Left renal pelvis (tissue), 4 donors: ENCODE results near the gene OR4C6. TPM values are rescaled to one million over a fixed set of nuclear protein-coding genes. Genes with fewer than 3 reads are reported as not detected.

Source experiments
- DNase-seq, 4 donors: peaks; one replicate each; pipeline ENCODE4 v3.0.0-alpha.2; 2013; ENCODE audit warnings: low read depth in 4 of 4, low spot score in 3 of 4
- polyA plus RNA-seq, 4 donors: library from polyadenylated mRNA; unstranded; fragments of 120-200 nt; gene quantifications; one replicate each; pipeline ENCODE4 v1.2.1, GENCODE V29; 2013; ENCODE audit not compliant: insufficient read length in 4 of 4

Gene OR4C6
- polyA plus RNA-seq = not detected

DNA sequence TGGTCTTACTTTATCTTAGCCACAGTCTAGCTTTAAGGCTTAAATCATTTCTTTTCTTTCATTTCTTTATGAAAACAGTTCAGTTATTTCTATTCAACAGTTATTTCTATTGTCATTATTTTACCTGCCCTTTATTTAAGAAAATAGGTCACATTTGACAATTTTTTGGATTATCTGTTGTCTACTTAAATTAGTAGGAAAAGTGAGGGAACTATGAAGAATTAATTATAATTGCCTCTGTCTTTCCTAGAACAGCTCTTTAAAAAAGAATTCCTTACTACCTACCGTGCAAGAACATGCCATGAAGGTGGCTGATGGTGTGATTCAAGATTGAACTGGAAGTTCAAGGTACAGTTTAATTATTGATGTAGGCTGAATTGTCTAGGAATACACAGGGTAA, at the start of gene OR4C6:
Gene OR4C6 (plus strand): TSS at position 301 of the 400 bp plus-strand sequence. CDS start 2,966 bp downstream, outside the sequence.
- no peak for DNase-seq

DNA sequence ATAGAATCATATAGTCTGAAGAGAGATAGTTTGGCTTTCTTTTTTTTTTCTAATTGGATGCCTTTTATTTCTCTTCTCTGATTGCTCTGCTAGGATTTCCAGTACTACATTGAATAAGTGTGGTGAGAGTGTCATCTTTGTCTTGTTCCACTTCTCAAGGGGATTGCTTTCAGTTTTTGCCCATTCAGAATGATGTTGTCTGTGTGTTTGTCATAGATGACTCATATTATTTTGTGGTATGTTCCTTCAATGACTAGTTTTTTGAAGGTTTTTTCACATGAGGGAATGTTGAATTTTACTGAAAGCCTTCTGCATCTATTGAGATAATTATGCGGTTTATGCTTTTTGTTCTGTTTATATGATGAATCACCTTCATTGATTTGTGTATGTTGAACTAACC, 37.5 kb upstream of the OR4C6 start:
- DNase-seq = no peak

- no peak for DNase-seq
Observed at GRCh38 chr11:55634813-55635212, 27.2 kb upstream of the OR4C6 start, which contains the start of gene OR4P4. OR4P4 (plus strand) TSS chr11:55635113.

DNA sequence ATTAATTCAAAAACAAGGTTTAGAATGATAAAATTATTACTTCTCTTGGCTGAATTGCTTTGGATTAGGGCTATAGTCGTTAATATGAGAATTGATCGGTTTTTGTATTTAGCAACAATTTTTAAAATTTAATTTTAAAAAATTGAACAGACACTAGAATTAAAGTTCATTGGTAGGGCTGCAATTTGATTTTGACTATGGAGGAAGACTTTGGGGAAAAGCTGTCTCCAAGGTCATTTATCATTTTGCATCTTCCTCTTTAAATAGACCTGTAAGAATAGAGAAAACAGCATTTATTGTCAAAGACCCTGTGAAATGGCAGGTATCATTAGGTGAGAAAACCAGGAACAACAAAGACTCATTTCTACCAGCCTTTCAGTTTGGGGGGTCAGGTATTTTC, 14.0 kb upstream of the OR4C6 start, which contains the start of gene OR4S2:
Gene OR4S2 (plus strand): TSS at position 301 of the 400 bp plus-strand sequence. CDS start 2,577 bp downstream, outside the sequence.
- DNase-seq = no peak

DNA sequence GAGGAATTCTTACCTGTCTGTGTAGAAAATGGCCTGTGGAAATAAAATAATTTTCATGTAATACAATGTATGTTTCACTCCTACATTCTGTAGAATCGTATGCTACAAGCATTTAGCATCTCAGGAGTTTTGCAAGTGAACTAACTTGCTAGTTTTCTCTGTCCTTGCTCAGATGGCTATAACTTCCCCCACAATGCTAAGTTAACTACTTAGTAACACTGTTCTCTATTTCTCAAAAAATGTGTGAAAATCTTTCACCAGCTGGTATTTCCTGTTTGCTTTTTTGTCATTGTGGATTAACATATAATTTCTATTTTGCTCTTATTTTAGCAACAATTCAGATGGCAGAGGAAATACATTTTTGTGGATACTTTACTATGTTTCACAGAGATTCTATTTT, 9.4 kb upstream of the OR4C6 start:
- DNase-seq = no peak

DNA sequence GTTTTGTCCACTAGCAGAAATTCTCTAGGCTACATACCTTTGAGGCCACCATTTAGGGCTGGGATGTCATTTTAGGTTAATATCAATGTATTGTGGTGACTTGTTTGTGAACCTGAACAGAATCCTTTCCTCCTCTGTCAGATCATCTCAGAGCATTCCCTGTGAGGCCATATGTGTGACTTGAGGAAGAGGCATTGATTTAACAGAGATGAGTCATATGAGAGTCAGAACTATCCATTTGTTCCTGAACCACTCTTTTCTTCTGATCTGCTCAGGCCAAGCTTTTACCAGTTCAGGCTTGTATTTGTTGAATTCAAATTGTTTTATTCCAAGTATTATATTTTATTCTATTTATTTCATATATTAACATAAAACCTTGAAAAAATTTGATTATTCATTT, 6.9 kb upstream of the OR4C6 start:
- DNase-seq = no peak

DNA sequence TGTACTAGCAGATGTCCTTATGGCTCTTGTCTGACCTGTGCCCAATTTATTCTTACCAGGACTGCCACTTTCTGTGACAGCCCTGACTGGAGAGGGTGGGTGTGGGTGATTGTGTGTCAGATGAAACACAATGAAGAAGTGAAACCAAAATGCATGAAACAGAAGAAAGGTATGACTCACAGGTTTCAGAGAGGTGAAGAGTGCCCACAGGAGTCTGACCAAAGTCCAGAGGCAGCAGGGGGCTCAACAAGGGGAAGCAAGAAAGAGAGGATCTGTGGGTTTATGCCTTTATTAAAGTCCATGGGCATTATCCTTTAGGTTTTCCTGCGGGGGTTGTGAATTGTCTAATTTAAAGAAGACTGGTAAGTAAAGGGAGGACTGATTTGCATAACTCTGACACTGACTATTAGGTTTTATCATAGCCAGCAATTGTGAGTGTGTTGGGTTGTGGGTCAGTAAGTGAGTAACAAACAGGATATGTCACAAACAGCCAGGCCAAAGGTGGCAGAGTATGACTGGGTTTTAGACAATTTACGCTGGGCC, 3.9 kb upstream of the OR4C6 start:
- DNase-seq = no peak

DNA sequence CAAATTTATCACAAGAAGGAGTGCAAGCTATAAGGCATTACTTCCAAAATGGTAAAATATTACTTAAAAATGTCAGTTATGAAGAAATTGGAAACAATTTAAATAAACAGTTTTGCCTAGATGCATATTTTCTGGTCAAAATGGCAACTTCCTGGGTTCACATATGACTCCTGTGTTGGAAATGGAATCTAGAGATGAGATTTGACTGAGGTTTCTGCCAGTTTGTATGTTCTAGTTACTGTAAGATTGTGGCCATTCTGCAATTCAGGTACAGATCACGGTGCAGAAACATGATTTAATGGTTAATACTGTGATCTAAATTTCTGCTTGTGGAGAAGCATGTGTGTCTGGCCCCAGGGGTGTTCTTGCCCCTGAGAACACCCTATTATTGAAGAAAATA, 3.4 kb upstream of the OR4C6 start:
- no peak for DNase-seq

GRCh38 chr11:55669376-55669775, 7.4 kb downstream of the OR4C6 start:
- no peak for DNase-seq

DNA sequence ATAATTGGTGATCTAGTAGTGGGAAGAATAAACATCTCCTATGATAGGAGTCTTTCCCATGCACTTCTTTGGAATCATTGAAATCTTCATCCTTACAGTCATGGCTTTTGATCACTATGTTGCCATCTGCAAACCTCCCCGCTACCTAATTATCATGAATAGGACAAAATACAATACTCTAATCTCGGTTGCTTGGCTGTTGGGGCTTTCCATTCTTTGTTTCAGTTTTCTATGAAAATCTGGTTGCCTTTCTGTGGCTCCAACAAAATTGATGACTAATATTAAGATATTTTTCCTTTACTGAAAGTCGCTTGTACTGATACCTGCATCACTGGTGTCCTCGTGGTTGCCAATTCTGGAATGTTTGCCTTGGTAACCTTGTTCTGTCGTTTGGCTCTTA, 11.9 kb downstream of the OR4C6 start:
- no peak for DNase-seq

GRCh38 chr11:55697817-55698216, 35.8 kb downstream of the OR4C6 start:
- DNase-seq = no peak

- no peak for DNase-seq
Observed at GRCh38 chr11:55701429-55701828, 39.4 kb downstream of the OR4C6 start.

DNA sequence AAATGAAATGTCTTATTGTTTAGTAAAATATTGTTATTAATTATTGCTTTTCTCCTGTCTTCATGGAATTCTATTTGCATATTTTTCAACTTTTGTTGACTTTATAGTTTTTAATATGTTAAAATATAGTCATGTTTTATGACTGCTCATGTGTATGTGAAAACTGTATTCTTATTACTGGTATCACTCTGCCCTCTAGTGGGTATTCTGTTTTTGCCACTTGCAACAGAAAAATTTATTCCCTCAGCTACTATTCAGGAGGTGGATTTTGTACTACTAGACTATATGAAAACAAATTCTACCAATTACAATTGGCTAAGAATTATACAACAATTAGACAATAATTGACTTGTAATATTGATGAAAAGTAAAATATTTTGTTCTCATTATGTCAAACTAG, 45.0 kb downstream of the OR4C6 start:
- DNase-seq = no peak

DNA sequence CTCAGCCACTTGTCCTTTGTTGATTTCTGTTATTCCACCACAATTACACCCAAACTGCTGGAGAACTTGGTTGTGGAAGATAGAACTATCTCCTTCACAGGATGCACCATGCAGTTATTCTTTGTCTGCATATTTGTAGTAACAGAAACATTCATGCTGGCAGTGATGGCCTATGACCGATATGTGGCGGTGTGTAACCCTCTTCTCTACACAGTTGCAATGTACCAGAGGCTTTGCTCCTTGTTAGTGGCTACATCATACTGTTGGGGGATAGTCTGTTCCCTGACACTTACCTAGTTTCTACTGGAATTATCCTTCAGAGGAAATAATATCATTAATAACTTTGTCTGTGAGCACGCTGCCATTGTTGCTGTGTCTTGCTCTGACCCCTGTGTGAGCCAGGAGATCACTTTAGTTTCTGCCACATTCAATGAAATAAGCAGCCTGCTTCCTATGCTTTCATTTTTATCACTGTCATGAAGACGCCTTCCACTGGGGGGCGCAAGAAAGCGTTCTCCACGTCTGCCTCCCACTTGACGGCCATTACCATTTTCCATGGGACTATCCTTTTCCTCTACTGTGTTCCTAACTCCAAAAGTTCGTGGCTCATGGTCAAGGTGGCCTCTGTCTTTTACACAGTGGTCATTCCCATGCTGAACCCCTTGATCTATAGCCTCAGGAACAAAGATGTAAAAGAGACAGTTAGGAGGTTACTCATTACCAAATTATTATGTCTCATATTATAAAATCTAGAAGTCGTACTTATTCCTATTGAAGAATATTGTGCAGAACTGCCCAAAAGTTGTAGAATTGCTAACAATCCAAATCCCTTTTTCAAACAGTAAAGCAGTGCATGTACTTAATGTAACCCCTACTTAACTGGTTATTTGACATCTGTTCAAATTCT, 53.2 kb downstream of the OR4C6 start:
- DNase-seq = no peak

Other genes starting within 250 kb of the OR4C6 start
- not detected for gene OR4C15, start 107.7 kb upstream of the OR4C6 start, polyA plus RNA-seq
- gene OR4C16, start 90.1 kb upstream of the OR4C6 start, polyA plus RNA-seq = not detected
- not detected for gene OR4C11, start 54.6 kb upstream of the OR4C6 start, polyA plus RNA-seq
- gene OR4P4, start 27.1 kb upstream of the OR4C6 start, polyA plus RNA-seq = under 1 TPM in 3 of 4 donors, not detected in 1; 0.08 to 0.17 (median 0.08) TPM
- not detected for gene OR4S2, start 13.9 kb upstream of the OR4C6 start, polyA plus RNA-seq
- not detected for gene OR5D13, start 111.2 kb downstream of the OR4C6 start, polyA plus RNA-seq
- not detected for gene OR5D14, start 133.4 kb downstream of the OR4C6 start, polyA plus RNA-seq
- gene OR5L1, start 149.2 kb downstream of the OR4C6 start, polyA plus RNA-seq = not detected
- not detected for gene OR5D18, start 157.4 kb downstream of the OR4C6 start, polyA plus RNA-seq
- gene OR5L2, start 165.0 kb downstream of the OR4C6 start, polyA plus RNA-seq = not detected
- gene OR5D16, start 176.6 kb downstream of the OR4C6 start, polyA plus RNA-seq = not detected
- not detected for gene TRIM51, start 221.1 kb downstream of the OR4C6 start, polyA plus RNA-seq